HG03442 (cell line): ENCODE measurements around the gene GSAP.

Experiments
- ATAC-seq: cut with Tn5 transposase; IDR thresholded peaks from one replicate; pipeline ENCODE4 v1.9.1; 2021; ENCODE audit warnings: mild to moderate bottlenecking, moderate library complexity; ENCODE audit not compliant: unreplicated experiment

The GSAP gene

DNA sequence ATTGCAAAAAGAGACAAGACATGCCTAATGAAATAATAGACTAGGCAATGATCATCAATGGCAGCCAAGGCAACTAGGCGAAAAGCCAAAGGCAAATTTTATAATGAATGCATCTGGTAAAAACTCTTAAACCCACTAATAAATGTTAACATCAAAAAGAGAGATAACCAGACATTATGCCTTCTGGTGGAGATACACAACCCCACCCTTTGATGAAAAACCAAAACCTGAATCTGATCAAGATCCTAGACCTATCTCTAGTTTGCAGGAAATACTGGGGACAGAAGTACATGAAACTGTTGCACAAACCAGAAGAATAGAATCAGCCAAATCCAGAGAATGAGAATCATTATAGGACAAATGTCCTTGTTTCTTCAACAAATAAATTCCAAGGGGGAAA lies 22.0 kb upstream of the GSAP start:
- no peak for ATAC-seq

DNA sequence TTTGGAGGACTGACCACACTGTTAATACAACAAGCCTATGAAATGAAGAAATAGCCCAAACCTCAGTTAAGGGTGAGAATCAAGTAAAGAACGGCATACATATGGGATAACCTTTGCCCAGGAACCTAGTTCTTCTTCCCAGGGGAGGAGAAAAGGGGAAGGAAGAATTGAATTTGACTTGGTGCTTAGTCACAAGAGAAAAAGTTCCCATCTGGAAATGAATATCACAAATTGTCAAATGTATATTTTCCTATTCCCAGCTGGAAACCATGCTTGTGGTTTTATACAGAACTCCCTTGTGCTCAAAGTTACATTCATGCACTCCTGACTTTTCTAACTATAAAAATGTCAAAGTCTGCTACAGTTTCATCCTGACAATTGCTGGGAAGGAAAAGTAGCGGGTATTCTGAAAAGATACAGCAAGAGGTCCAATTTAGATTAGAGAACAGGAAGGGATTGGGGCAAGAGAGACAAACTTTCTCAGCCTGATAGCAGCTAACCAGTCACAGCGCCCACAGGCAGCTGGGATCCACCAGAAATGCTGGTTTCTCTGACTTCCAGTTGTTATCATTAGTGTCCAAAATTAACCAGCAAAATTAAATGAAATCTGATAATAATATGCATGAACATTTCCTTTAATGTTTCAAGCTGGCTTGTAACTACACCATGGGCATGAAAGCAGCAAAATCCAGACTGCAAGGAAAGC lies 18.6 kb upstream of the GSAP start:
- no peak for ATAC-seq

DNA sequence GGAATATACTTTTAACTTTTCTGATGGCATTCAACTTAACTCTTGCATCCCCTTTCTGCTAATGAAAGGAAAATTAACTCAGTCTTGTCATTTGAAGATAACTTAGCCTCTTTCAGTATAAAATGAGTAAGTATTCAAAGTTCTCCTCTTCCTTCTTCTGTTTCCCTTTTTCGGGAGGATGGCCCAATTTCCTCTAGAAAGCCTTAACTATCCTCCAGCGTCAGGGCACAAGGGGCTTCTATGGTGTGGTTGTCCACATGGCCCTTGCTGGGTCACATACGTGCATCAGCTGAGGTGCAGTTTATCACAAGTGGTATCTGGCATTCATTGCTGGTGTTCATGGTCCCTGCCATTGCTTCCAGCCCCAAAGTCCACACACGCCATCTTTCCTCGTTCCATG lies 17.8 kb upstream of the GSAP start:
- ATAC-seq, result no peak

DNA sequence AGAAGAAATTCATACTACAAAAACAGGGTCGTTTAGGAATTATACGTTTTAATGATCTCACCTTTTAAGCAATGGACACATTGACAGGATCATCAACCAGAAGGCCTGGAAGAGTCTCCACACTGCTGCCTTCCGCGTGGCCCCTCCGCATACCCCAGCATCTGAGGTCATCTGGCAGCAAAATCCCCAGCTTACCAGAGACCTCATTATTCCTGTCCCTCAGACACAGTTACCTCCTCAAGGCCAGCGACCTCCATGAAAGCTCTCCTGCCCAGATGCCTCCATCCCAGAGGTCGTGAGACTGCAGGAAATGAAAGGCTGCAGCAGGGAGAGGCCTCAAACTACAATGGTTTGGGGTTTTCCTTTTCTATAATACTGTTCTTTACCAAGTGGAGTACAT lies 14.8 kb upstream of the GSAP start:
- ATAC-seq, result no peak

DNA sequence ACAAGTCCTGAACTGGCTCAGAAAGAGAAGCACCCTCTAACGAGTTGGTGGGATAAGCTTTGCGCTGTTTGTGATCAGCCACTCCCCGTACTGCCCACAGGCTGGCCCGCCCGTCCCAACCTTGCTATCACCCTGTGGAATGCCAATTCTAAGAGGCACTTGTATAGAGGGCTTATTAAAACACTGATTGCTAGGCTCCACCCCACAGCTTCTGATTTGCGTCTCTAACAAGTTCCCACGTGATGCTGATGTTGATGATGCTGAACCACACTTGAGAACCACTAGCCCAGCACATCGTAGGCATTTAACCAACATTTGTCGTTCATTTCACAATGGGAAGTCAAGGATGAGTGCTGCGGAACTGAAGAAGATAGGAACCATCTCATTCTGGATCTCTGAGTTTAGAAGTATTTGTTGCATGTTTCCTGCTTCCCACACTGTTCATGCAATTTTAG lies 12.7 kb upstream of the GSAP start:
- ATAC-seq, result no peak

DNA sequence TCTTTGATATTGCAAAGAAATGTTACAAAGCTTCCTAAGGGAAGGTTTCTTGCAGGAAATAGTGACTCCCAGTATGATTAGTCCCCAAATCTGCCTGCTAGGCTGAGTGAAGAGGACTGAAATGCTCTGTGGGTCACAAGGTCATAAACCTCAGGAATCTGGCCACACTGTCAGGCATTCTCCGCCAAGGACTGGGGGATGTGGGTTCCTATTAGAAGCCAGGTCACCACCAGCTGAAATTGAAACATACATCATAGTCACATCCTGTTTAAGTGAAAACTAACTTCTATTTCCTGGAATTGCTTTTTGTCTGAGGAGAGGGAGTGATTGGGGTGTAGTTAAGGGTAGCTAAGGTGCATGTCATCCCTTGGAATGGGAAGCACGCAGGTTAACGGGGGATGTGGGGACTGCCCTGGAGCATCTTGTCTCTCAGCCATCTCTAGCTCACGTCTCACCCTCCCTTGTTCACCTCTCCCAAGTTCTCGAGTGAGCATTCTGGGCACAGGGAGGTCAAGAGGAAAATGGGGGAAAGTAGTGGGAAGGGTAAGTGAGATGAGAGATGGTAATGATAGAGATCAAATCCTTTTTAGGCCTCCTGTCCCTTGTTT lies 12.0 kb upstream of the GSAP start:
- ATAC-seq, result no peak

DNA sequence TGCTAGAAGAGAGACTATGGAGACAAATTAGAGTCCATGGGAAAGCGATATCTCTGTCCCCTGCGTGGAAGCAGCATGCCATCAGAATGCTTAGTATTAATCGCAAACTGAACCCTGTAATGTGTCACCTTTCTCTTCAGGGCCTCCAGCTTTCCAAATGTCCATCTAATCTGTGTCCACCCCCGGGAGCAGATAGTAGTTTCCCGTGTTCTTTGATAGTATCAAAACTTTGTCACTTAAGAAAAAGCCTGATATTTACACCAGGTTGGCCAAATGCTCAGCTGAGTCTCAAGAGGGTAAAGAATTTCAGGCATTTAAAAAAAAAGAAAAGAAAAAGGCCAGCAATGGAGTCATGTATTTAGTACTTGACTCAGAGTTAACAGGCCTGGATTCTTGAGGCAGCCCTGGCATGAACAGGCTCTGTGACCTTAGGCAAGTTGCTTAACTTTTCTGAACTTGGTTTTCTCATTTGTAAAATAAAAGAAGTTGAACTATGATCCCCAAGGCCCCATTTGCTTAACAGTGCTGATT lies 10.4 kb upstream of the GSAP start:
- no peak for ATAC-seq

DNA sequence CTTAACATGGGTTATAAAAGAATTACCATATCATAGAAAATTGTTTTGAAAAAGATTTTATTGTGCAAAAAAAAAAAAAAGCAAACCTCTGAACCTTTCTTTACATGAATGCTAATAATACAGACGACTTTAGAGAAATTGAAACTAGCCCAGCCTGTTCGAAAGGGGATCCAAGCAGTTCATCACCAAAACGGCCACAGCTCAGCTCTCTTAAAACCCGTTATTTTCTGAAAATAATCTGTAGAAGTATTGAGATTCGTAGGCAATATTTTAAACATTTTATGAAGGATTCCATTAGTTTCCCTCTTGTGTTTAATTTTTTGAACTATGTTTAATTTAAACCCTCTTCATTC lies 9.9 kb upstream of the GSAP start:
- ATAC-seq, result peak; percentile 66

DNA sequence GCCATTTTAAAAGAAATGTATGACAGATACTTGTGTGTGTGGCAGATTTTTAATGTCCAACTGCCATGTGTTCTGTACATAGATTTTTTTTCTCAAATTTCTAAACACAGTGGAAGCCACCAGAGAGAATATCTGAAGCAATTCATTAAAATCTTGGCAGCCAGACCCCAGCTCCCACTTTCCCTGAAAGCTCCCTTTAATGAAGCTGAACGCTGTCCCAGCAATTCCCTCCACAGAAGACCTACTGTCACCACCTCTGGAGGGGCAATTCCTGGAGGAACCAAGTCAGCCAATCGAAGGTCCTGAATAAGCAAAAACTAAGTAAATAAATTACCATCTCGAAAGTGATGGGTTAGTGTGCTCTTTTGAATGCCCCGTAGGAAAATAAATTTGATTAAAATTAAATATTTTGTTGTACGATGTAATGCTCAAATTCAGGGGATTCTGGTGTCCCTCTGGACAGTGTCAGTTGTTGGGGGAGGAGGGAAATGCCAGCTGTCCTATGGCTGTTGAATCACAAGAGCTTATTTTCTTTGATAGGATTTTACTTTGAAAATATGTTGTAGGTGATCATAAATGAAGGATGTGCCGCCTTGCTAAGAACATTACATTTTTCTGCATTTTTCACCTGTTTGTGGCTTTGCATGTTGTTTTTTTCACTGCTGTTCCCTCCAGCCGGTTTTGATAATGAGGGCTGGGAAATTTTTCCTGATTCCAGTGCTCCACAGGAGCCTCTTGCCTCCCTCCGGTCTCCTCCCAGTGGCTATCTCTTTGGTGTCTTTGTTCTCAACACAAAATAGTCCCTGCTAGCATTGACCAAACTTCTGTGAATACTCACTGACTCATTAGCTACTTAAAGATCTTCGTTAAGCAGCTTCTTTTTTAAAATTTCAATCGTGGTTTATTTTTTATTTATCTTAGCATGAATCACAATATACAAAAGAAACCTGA lies 9.2 kb upstream of the GSAP start:
- peak; percentile 35 for ATAC-seq

DNA sequence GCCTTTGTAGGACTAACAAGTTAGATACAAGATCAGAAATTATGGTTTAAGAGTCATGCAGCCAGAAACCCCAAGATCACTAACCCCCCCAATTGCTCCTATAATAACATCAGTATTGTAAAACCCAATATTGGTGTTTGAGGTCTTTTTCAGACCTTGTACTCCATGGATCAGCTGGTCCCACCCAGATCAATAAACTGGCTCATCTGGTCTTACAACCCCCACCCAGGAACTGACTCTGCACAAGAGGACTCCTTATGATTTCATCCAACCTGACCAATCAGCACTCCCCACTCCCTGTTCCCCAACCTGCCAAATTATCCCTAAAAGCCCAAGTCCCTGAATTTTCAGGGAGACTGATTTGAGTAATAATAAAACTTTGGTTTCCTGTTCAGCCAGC lies 6.4 kb upstream of the GSAP start:
- ATAC-seq, result no peak

DNA sequence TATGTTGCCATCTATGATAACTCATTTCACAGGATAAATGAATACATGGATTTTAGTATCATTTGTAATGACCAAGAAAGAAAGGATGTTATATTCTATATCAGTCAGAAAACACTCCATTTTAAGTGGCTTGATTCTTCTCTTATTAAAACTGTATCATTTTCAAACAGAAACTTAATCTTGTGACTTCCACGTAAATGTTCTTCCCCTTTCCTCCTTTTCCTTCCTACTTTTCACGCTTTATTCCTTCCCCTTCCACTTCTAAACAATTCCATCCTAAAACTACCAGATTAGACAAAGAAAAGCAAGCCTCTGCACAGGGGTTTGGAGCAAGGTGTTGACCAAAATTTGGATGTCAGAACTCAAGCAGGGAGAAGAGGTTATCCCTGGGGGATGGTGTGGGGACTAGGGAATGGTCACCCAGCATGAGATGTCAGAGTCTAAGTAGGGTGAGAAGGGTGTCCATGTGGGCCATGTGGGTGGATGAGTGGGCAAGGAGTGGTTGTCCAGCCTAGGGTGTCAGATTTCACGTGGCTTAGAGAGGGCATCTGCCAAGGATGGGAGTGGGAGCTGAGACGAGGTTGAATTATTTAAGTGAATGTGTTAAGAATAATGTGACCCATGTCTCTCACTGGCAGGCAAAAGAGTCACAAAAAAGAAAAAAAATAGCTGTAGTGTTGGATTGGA lies 5.0 kb upstream of the GSAP start:
- no peak for ATAC-seq

DNA sequence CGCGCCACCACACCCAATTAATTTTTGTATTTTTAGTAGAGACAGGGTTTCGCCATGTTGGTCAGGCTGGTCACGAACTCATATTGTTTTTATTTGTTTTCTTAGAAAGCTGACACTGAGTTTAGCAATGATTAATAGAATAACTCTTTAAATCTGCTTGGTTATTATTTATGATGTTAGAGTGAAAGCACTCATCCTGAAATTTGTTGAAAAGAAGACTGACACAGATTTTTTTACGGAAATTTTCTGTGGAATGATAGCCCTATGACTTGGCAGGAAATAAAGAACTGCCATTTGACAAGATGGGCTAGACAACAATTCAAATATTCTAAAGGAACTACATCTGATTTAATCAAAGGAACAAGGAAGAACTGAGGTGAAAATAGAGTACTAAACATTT lies 4.3 kb upstream of the GSAP start:
- ATAC-seq, result no peak

DNA sequence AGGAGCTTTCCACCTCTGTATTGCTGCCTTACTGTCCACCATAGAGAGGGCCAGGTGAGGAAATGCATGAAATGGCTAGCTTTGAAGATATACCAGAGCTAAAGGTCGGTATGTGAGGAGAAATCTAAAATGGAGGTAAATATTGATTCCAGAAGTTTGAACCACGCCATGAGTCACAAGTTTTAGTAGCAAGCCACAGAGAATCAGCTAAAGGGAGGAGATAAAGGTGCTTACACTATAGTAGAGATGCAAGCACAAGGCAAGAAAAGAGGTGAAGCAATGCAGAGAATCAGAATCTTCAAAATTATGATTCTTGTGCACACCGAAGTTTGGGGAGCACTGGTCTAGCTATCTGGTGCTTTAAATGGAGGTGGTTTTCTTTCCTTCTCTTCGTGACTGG lies 3.0 kb upstream of the GSAP start:
- no peak for ATAC-seq

DNA sequence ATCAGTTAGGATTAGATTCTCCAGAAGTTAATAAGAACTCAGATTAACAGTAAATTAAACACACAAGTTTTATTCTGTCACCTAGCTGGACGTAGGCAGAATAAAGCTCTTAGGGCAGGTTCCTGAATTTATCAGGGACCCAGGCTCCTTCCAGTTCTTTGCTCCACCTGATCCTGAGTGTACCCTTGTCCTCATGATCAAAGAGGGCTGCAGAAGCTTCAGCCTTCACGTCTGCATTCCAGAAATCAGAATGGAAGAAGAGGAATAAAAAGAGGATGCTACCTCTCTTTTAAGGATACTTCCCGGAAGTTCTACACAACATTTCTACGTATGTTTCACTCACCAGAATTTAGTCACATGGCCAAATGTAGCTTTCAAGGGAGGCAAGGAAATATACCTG lies 1.7 kb upstream of the GSAP start:
- ATAC-seq, result no peak

DNA sequence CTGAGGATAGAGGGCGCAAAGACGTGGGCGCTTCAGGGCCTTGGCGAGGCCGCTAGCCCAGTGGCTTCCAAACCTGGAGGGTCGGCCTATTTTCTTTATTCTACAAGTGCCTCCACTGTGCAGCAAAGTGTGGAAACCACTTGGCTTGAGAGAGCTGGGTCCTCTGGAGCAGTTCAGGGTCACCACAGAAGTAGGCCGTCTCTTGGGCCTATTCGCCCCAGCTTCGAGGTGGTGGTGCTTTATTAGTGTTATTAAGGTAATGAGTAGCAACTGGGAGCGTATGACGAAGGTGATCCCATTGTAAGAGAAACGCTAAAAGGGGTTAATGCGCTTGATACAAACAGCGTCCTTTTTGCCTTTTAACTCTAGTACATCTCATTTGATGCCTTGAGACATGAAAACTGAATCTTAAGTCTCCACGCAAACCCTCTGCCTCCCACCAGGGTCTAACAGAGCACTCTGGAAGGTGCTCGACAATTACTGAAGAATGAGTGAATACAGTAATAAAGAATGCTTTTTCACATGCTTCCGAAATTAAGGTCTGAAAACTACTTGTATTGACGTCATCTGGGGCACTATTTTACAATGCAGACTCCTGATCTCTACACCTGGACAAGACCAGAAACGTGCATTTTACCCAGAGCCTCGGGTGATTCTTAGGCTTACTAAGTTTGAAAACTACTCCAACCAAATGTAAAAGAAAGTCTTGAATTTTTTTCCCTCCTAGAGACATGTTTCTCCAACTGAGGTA lies 647 bp upstream of the GSAP start:
- no peak for ATAC-seq

DNA sequence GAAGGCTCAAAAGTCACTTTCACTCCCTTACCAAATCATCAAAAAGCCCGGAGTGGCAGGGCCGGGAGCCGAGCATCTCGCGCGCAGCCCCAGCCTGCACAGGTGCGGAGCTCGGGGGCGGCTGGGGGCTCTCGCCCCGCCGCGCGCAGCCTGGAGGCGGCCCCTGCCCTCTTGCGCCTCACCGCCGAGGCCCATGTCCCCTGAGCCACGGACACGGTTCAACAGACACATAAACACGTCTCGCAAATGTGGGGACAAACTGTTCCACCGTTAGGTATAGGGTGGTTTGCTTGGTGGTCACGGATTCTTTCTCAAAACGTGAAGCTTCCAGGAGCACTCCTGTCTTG lies 700 bp downstream of the GSAP start:
- peak; percentile 28 for ATAC-seq

DNA sequence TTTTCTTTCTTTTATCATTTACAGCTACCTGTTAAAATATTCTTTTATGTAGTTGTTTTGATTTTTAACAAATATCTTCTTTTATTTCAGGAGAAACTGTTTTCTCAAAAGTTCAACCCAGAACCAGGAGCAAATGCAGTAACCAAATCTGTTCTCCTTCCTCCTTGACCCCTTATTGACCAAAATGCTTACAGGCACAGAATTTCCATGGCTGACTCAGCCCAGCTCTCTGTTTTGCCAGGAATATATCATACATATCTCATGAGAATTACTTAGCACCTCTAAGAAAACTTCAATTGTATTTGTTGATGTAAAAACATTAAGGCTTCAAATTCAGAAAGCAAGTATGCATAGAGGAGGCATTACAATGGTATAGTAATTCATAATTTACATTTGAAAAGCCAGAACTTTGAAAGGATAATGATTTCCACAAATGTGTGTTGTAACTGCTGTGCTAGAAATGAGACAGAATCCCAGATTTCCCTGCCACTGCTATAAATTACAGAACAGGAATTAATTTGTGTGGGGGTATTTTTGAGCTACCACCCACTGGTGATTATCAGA lies 2.2 kb downstream of the GSAP start:
- ATAC-seq, result no peak

DNA sequence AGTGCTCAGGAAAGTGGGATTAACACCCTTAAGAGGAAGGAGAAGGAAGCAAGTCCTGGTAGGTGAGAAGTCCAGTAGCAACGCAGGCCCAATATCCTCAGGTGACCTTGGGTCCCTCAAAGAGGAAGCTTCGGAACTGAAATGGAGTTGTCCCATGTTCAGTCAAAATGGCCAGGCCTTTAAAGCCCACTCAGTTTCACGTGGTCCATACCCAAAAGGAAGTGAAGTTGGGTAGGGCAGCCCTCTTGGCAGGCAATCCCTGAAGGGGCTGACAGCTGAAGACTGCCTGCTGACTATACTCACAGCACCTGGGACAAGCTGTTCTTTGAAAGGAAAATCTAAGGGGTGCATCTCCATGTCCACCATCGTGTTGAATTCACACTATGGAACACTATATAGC lies 3.0 kb downstream of the GSAP start:
- ATAC-seq, result no peak

DNA sequence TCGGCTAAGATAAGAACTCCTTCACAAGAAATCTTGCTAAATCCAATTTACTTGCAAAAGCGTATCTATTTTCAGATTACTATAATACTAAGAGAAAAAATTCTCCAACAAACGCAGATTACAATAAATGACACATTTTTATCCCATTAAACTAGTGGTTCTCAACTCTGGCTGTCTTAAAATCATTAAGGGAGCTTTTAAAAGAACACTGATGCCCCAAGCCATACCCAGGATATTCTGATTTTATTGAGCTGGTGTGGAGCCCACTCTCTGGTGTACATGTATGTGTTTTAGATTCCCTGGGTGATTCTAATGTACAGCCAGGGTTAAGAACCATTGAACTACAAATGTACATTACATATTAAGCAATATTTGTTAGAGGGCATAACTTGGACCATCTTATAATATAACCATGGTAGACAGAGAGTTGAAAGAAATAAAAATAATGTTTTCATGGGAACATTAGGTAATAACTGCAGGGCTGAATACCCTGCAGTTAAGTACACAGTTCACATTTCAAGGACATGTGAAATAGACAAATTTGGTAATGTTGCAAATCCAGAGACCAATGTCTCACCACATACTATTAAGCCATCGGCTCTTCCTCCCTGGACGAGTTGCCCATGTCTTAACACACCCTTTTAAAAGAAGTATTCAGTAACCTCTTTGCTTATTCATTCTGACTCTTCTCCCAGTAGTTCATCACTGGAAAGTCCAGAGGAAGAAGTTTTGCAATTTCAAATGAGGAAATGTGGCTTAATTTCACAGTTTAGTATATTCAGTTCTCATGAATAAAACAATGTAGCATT lies 6.2 kb downstream of the GSAP start:
- ATAC-seq, result no peak
